ENCODE results near the gene CCDC92.

DNA sequence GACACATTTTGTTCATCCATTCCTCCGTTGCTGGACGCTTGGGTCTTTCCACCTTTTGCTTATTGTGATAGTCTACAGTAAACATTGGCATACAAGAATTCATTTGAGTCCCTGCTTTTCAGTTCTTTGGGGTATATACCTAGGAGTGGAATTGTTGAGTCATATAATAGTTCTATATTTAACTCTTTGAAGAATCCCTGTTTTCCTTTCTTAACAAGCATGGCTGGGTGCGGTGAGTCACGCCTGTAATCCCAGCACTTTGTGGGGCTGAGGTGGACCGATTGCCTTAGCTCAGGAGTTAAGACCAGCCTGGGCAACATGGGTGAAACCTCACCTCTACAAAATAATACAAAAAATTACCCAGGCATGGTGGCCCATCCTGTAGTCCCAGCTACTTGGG lies 75.4 kb downstream of the CCDC92 start:
- TF ChIP-seq GATA3 (IDR thresholded peaks at IDR 0.05; ENCODE audit: low read depth, low read length) (no peak), GATA2 (IDR thresholded peaks at IDR 0.05; ENCODE audit: low read depth, low read length) (no peak)

Data from SH-SY5Y (cell line).